ENCODE measurements around the gene GPR37L1. TPM values are rescaled to one million over a fixed set of nuclear protein-coding genes. Genes with fewer than 3 reads are reported as not detected.

Gene GPR37L1
- total and polyA plus RNA-seq, 11 donors: 0.03 to 0.05 (median 0.04) TPM; not detected in 8

DNA sequence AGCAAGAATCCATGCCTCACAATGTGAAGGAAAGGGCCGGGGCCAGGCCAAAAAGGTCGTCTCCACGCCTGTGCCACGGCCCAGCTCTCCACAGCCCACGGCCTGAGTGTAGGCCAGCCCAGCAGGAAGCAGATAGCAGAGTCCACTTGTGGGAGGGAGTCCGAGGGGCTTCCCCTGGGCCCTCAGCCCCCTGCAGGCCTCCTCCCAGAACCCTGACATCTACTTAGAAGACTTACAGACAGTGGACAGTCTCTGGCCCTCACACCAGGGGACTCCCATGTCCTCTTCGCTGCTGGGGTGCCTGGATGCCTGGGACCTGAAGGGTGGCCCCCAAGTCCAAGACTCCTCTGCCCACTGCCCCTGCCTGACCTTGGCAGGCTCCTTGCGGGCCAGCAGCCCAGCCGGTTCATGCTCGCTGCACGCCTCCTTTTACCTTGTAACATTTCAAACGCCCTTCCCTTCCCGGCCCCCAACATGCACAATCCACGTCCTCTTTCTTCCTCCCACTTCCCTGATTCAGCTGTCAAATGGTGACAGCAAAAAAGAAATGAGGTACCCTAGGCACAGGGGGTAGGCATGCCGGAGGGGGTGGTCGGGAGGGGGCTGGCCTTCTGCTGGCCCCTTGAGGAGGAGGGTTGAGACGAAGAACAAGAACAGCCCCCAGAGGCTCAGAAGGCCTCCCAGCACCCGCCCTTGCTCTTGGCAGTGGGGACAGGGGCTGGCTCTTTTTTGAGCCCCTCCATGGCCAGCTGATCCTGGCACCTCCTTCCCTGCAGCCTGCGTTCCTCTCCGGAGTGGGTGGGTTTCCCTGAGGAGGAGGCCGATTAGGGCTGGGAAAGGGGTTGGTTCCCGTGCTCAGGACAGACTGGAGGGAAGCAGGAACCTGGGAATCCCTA lies 38.7 kb downstream of the GPR37L1 start:
- Histone ChIP-seq H3K27me3 (no peaks in the 10 kb centered on the region), H3K9me3 (no peaks in the 10 kb centered on the region), H3K36me3 (no peaks in the 10 kb centered on the region), H3K27ac (peak overlapping the region in 1 of 12 donors; percentile 87), H3K4me3 (peak overlapping the region in 1 of 12 donors; percentile 61), H3K4me1 (peaks cover 0 to 74% (median 0%) of the 10 kb centered on the region in 12 donors)
- ATAC-seq (no peak), DNase-seq (no peak)
- WGBS, 4 donors: 71 to 86% (median 82%) methylated on average over 22 of the region's 22 CpGs
- intact Hi-C loops (cut with DNase I): no loop called here
- TF ChIP-seq, protein P1, sequence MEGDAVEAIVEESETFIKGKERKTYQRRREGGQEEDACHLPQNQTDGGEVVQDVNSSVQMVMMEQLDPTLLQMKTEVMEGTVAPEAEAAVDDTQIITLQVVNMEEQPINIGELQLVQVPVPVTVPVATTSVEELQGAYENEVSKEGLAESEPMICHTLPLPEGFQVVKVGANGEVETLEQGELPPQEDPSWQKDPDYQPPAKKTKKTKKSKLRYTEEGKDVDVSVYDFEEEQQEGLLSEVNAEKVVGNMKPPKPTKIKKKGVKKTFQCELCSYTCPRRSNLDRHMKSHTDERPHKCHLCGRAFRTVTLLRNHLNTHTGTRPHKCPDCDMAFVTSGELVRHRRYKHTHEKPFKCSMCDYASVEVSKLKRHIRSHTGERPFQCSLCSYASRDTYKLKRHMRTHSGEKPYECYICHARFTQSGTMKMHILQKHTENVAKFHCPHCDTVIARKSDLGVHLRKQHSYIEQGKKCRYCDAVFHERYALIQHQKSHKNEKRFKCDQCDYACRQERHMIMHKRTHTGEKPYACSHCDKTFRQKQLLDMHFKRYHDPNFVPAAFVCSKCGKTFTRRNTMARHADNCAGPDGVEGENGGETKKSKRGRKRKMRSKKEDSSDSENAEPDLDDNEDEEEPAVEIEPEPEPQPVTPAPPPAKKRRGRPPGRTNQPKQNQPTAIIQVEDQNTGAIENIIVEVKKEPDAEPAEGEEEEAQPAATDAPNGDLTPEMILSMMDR (IDR thresholded peaks at IDR 0.05): no peak
- no peak for TF ChIP-seq POLR2A (IDR thresholded peaks at IDR 0.05)

DNA sequence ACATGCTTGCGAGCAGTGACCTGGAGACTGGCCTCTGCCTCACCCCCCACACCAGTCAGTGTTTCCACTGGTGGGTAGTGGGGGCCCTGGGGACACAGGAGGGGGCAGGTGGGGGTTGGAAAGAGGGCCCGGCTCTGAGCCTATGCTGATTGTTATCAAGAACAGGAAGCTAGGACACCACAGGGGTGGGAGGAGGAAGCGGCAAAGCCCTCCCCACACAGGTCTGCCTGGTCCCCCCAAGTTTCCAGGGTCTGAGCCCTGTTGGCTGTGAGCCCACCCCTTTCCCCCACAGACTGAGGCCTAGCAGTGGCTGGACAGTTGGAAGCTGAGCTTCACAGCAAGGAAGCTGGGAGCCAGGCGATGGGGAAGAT lies 39.3 kb downstream of the GPR37L1 start:
- H3K4me3 ChIP-seq: peak overlapping the region in 1 of 12 donors; percentile 61
- DNase-seq (no peak), ATAC-seq (no peak)
- H3K27me3 ChIP-seq: no peaks in the 10 kb centered on the region
- 71 to 87% (median 75%) methylated on average over 3 to 4 of the region's 4 CpGs for WGBS, 4 donors
- TF ChIP-seq, protein P1 (IDR thresholded peaks at IDR 0.05): no peak
- TF ChIP-seq POLR2A (IDR thresholded peaks at IDR 0.05): no peak
- H3K4me1 ChIP-seq: peaks cover 0 to 74% (median 0%) of the 10 kb centered on the region in 12 donors
- H3K9me3 ChIP-seq: no peaks in the 10 kb centered on the region
- H3K27ac ChIP-seq: peak overlapping the region in 1 of 12 donors; percentile 87
- intact Hi-C loops (cut with DNase I): no loop called here
- H3K36me3 ChIP-seq: no peaks in the 10 kb centered on the region

DNA sequence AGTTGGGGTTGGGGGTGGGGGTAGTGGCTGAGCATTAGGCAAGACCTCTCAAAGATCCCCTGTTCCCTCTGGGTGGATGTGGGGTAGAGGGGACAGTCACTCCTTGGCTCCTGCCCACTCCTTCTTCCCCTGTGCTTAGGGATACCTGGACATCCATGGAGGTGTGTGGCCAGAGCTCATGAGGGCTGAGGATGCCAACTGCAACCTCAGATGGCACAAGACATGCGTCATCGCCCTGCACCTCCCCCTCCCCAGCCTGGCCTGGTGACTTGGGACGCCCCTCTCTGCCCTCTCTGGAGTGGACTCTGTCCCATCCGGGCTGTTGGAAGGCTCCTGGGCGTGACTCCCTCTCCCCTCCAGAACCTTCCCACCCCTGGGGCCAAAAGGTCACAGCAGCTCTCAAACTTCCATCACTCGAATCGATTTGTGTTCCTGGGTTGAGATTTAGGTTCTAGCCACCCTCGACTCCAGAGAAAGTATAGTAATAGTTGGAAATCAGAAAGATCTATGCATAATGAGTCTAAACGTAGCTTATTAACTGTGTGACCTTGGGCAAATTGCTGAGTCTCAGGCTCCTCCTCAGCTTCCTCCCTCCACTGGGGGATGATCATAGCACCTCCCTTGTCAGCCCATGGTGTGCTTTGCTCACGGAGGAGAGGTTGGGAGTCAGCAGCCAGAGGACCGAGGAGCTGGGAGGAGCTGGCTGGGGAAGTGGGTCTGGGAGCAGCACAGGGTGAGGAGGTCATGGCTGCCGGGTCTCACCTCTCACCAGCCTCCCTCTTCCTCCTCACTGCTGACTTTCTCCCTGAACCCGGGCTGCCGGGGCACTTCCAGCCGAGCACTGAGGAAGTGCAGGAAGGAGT lies 39.9 kb downstream of the GPR37L1 start:
- H3K36me3 ChIP-seq: no peaks in the 10 kb centered on the region
- no peaks in the 10 kb centered on the region for H3K9me3 ChIP-seq
- peaks cover 0 to 70% (median 0%) of the 10 kb centered on the region in 12 donors for H3K4me1 ChIP-seq
- no peaks in the 10 kb centered on the region for H3K27me3 ChIP-seq
- H3K4me3 ChIP-seq: no peak overlapping the region
- DNase-seq (no peak), ATAC-seq (no peak)
- peak overlapping the region in 1 of 12 donors; percentile 87 for H3K27ac ChIP-seq
- TF ChIP-seq, protein P1 (IDR thresholded peaks at IDR 0.05): no peak
- no peak for TF ChIP-seq POLR2A (IDR thresholded peaks at IDR 0.05)
- intact Hi-C loops (cut with DNase I): no loop called here
- WGBS, 4 donors: 57 to 66% (median 59%) methylated on average over 14 to 15 of the region's 15 CpGs
